ENCODE data around the gene NTPCR.

Gene NTPCR

DNA sequence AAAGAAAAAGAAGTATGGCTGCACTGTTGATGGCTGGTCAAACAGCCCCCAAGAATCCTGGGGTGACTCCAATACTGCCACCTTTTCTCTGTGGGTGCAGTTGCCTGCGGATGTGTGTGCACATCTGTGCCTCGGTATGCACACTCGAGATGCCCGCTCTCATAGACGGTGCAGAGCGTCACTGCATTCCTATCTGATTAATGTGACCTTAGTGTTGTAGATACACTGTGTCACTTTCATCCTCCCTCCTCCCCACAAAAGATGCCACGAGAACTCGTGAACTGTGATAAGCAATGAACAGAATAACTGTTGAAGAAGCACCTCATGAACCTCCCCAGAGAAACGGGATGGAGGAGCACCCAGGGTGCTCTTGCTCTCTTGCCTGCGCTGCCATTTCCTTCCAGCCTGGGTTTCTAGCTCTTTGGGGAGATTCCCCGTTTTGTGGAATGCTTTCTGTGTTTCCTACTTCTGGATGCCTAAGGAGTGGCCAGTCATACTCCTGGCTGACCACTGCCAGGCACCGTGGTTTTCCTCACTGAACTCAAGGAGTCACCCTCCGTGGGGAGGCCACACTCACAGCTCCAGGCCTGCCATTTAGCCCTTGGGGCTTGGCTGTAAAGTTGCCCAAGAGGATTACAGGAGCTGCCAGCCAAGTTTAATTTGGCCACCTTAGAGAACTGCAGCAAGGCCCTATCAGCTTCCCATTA lies 32.0 kb downstream of the NTPCR start:
- no peak overlapping the region for H3K27ac ChIP-seq (replicated peaks)
- no peak for DNase-seq (ENCODE audit: low read depth in 1 of 2, low spot score in 1 of 2)

DNA sequence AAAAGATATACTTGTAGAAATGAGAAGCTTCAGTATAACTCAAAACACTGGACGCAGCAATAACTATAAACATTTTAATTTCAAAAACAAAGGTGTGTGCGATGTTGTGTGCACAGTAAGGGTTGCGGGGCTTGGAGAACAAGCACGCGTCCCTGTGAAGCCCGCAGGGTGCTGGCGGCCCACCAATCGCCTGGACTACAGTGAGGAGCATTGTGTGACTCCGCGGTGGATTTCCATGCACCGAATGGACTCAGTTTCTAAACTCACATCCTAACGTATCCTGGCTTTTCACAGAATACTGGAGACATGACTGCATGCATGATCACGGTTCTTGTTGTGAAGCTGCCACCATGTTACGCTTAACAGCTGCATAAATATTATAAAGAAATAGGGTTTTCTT lies 33.0 kb downstream of the NTPCR start:
- TF ChIP-seq GABPA (IDR thresholded peaks at IDR 0.05; ENCODE audit: low read depth) (no peak), POLR2AphosphoS5 (IDR thresholded peaks at IDR 0.05; ENCODE audit: low read depth) (no peak), SPI1 (IDR thresholded peaks at IDR 0.05; ENCODE audit: borderline replicate concordance, low read depth) (no peak)
- TF ChIP-seq, protein P1, sequence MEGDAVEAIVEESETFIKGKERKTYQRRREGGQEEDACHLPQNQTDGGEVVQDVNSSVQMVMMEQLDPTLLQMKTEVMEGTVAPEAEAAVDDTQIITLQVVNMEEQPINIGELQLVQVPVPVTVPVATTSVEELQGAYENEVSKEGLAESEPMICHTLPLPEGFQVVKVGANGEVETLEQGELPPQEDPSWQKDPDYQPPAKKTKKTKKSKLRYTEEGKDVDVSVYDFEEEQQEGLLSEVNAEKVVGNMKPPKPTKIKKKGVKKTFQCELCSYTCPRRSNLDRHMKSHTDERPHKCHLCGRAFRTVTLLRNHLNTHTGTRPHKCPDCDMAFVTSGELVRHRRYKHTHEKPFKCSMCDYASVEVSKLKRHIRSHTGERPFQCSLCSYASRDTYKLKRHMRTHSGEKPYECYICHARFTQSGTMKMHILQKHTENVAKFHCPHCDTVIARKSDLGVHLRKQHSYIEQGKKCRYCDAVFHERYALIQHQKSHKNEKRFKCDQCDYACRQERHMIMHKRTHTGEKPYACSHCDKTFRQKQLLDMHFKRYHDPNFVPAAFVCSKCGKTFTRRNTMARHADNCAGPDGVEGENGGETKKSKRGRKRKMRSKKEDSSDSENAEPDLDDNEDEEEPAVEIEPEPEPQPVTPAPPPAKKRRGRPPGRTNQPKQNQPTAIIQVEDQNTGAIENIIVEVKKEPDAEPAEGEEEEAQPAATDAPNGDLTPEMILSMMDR (IDR thresholded peaks at IDR 0.05; ENCODE audit: insufficient read depth, low read length), result no peak
- TF ChIP-seq, protein P2, sequence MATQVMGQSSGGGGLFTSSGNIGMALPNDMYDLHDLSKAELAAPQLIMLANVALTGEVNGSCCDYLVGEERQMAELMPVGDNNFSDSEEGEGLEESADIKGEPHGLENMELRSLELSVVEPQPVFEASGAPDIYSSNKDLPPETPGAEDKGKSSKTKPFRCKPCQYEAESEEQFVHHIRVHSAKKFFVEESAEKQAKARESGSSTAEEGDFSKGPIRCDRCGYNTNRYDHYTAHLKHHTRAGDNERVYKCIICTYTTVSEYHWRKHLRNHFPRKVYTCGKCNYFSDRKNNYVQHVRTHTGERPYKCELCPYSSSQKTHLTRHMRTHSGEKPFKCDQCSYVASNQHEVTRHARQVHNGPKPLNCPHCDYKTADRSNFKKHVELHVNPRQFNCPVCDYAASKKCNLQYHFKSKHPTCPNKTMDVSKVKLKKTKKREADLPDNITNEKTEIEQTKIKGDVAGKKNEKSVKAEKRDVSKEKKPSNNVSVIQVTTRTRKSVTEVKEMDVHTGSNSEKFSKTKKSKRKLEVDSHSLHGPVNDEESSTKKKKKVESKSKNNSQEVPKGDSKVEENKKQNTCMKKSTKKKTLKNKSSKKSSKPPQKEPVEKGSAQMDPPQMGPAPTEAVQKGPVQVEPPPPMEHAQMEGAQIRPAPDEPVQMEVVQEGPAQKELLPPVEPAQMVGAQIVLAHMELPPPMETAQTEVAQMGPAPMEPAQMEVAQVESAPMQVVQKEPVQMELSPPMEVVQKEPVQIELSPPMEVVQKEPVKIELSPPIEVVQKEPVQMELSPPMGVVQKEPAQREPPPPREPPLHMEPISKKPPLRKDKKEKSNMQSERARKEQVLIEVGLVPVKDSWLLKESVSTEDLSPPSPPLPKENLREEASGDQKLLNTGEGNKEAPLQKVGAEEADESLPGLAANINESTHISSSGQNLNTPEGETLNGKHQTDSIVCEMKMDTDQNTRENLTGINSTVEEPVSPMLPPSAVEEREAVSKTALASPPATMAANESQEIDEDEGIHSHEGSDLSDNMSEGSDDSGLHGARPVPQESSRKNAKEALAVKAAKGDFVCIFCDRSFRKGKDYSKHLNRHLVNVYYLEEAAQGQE (IDR thresholded peaks at IDR 0.05; ENCODE audit: insufficient replicate concordance, low read depth), result no peak
- DNase-seq (ENCODE audit: low read depth in 1 of 2, low spot score in 1 of 2), result no peak
- H3K27me3 ChIP-seq (ENCODE audit: insufficient read depth, poor library complexity, severe bottlenecking), result no peaks in the 10 kb centered on the region
- H3K4me3 ChIP-seq (replicated peaks; ENCODE audit: insufficient read depth, low read length), result no peak overlapping the region
- H3K27ac ChIP-seq (replicated peaks), result no peak overlapping the region

More for the DNA sequence above, 32.0 kb downstream of the NTPCR start:
- Histone ChIP-seq H3K4me3 (replicated peaks; ENCODE audit: insufficient read depth, low read length) (no peak overlapping the region), H3K27me3 (ENCODE audit: insufficient read depth, poor library complexity, severe bottlenecking) (no peaks in the 10 kb centered on the region)
- TF ChIP-seq, protein P2 (IDR thresholded peaks at IDR 0.05; ENCODE audit: insufficient replicate concordance, low read depth), result no peak
- TF ChIP-seq GABPA (IDR thresholded peaks at IDR 0.05; ENCODE audit: low read depth) (no peak), POLR2AphosphoS5 (IDR thresholded peaks at IDR 0.05; ENCODE audit: low read depth) (no peak), SPI1 (IDR thresholded peaks at IDR 0.05; ENCODE audit: borderline replicate concordance, low read depth) (no peak)
- TF ChIP-seq, protein P1 (IDR thresholded peaks at IDR 0.05; ENCODE audit: insufficient read depth, low read length), result no peak

DNA sequence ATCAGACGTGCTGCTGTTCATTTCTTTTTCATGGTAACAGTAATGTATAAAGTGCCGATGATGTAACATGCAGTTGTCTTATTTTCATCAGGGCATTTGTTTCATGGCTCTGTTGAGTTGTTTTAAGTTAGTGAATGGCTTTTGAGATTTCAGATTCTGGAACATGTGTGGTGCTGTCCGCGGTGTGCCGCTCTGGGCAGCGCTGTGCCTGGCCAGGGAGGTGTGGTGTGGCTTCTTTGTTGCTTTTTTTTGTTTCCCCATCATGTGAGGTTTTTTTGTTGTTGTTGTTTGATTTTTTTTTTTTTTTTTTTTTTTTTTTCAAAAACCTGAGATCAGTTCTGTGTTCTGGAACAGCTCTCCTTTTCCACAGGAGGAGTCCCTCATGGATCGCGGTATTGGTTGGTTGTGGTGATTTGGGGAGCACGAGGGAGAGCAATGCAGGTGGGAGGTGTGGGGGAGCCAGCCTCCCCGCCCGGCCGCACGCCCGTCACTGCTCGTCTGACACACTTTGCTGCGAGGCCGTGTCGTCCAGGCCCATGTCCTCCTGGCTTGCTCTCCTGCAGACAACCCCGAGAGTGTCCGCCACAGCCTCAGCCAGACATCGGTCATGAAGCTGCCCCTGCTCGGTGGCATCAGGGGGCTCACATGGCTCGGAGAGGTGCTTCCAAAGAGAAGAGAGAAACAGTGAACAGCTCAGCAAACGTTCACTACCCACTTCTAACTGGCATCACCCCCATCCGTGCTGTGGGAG lies 33.6 kb downstream of the NTPCR start:
- TF ChIP-seq POLR2AphosphoS5 (IDR thresholded peaks at IDR 0.05; ENCODE audit: low read depth), result no peak
- TF ChIP-seq SPI1 (IDR thresholded peaks at IDR 0.05; ENCODE audit: borderline replicate concordance, low read depth), result no peak
- TF ChIP-seq, protein P1 (IDR thresholded peaks at IDR 0.05; ENCODE audit: insufficient read depth, low read length), result no peak
- TF ChIP-seq, protein P2 (IDR thresholded peaks at IDR 0.05; ENCODE audit: insufficient replicate concordance, low read depth), result no peak
- TF ChIP-seq GABPA (IDR thresholded peaks at IDR 0.05; ENCODE audit: low read depth), result no peak
- DNase-seq (ENCODE audit: low read depth in 1 of 2, low spot score in 1 of 2), result no peak
- Histone ChIP-seq H3K27ac (replicated peaks) (no peak overlapping the region), H3K27me3 (ENCODE audit: insufficient read depth, poor library complexity, severe bottlenecking) (no peaks in the 10 kb centered on the region), H3K4me3 (replicated peaks; ENCODE audit: insufficient read depth, low read length) (no peak overlapping the region)

Measured in HL-60 (cell line).